Measurements from ENCODE around the gene EHD1. TPM values are rescaled to one million over a fixed set of nuclear protein-coding genes. Genes with fewer than 3 reads are reported as not detected.

The EHD1 gene
- total and polyA plus RNA-seq, 2 of the 8 experiments (the other 6 are each of a cell fraction or from before 2014, with no cell fraction given): 31.5 to 42.9 TPM

GRCh38 chr11:64875369-64876228, 2.8 kb downstream of the EHD1 start (continued):
- TF ChIP-seq, protein P1, sequence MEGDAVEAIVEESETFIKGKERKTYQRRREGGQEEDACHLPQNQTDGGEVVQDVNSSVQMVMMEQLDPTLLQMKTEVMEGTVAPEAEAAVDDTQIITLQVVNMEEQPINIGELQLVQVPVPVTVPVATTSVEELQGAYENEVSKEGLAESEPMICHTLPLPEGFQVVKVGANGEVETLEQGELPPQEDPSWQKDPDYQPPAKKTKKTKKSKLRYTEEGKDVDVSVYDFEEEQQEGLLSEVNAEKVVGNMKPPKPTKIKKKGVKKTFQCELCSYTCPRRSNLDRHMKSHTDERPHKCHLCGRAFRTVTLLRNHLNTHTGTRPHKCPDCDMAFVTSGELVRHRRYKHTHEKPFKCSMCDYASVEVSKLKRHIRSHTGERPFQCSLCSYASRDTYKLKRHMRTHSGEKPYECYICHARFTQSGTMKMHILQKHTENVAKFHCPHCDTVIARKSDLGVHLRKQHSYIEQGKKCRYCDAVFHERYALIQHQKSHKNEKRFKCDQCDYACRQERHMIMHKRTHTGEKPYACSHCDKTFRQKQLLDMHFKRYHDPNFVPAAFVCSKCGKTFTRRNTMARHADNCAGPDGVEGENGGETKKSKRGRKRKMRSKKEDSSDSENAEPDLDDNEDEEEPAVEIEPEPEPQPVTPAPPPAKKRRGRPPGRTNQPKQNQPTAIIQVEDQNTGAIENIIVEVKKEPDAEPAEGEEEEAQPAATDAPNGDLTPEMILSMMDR (IDR thresholded peaks at IDR 0.05; ENCODE audit: control extremely low read depth in 1 of 3, insufficient read depth in 1 of 3, low read depth in 1 of 3, low read length in 3 of 3): no peak
- TF ChIP-seq POLR2AphosphoS5 (IDR thresholded peaks at IDR 0.05; ENCODE audit: low read depth, low read length) (no peak), TAF7 (optimal IDR thresholded peaks at IDR 0.05; ENCODE audit: borderline replicate concordance, low read depth, low read length) (no peak), EZH2 (IDR thresholded peaks at IDR 0.05; ENCODE audit: low read depth, low read length, severe bottlenecking) (no peak), TCF12 (IDR thresholded peaks at IDR 0.05; ENCODE audit: low read depth, low read length) (no peak), USF2 (IDR thresholded peaks at IDR 0.05; ENCODE audit: low read length) (no peak)
- TF ChIP-seq, protein P2, sequence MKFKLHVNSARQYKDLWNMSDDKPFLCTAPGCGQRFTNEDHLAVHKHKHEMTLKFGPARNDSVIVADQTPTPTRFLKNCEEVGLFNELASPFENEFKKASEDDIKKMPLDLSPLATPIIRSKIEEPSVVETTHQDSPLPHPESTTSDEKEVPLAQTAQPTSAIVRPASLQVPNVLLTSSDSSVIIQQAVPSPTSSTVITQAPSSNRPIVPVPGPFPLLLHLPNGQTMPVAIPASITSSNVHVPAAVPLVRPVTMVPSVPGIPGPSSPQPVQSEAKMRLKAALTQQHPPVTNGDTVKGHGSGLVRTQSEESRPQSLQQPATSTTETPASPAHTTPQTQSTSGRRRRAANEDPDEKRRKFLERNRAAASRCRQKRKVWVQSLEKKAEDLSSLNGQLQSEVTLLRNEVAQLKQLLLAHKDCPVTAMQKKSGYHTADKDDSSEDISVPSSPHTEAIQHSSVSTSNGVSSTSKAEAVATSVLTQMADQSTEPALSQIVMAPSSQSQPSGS (IDR thresholded peaks at IDR 0.05; ENCODE audit: low read length): no peak
